Measurements from ENCODE around the gene GXYLT2.

DNA sequence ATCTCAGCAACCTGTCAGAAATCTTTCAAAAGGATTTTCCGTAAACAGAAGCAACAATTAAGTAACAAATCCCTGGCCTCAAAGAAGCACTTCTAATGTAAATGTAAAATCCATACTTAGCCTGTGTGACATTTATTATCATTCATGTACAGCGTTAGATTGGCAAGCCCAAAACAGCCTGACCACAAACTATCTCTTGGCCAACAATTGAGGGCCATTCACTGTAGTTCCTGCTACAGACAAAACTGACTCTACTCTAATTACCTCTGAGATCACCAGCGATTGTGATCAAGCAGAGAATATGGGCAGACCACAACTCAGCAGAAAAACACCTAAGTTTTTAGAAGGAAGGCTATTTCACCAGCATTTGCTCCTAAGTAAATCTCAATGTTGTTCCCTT lies 48.8 kb upstream of the GXYLT2 start:
- TF ChIP-seq, protein P1, sequence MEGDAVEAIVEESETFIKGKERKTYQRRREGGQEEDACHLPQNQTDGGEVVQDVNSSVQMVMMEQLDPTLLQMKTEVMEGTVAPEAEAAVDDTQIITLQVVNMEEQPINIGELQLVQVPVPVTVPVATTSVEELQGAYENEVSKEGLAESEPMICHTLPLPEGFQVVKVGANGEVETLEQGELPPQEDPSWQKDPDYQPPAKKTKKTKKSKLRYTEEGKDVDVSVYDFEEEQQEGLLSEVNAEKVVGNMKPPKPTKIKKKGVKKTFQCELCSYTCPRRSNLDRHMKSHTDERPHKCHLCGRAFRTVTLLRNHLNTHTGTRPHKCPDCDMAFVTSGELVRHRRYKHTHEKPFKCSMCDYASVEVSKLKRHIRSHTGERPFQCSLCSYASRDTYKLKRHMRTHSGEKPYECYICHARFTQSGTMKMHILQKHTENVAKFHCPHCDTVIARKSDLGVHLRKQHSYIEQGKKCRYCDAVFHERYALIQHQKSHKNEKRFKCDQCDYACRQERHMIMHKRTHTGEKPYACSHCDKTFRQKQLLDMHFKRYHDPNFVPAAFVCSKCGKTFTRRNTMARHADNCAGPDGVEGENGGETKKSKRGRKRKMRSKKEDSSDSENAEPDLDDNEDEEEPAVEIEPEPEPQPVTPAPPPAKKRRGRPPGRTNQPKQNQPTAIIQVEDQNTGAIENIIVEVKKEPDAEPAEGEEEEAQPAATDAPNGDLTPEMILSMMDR (IDR thresholded peaks at IDR 0.05), result no peak
- TF ChIP-seq POLR2A (IDR thresholded peaks at IDR 0.05), result no peak

Measured in prostate gland (tissue), 2 donors.